ENCODE measurements around the gene COBL. TPM values are rescaled to one million over a fixed set of nuclear protein-coding genes. Genes with fewer than 3 reads are reported as not detected.

Gene COBL
- total RNA-seq, 1 experiment from 2014 or later, result 63.6 TPM

DNA sequence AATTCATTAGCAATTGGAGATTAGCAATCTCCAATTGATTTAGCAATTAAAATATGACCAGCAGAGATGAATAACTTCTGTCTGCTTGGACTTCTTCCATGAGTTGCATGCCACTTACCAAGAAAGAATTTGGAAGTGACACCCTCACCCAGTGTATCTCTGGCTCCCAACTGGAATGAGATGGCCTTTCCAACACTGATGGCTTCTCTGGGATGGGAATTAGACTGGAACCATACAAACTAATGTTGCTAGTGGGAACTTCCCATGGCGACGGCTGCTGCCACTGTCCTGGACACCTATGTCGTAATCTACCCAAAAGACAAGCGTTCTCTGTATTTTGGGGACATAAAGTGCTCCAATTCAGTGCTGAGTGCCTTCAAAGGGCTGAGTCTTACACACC is 192.3 kb downstream of the COBL start:
- Mint-ChIP-seq H3K27ac (ENCODE audit: unreplicated experiment) (no peak overlapping the region), H3K27me3 (ENCODE audit: insufficient read depth, unreplicated experiment) (no peaks in the 10 kb centered on the region), H3K36me3 (ENCODE audit: insufficient read depth, unreplicated experiment) (peaks cover 27% of the 10 kb centered on the region), H3K4me3 (ENCODE audit: unreplicated experiment) (no peak overlapping the region), H3K4me1 (ENCODE audit: low read depth, unreplicated experiment) (no peaks in the 10 kb centered on the region), H3K9me3 (ENCODE audit: unreplicated experiment) (no peaks in the 10 kb centered on the region)
- H3K9me3 ChIP-seq, result no peaks in the 10 kb centered on the region
- DNase-seq, result no peak
- ChIA-PET CTCF (no interaction called here), POLR2A (no interaction called here)
- H3K36me3 ChIP-seq (ENCODE audit: control insufficient read depth, insufficient read depth, low read length), result peaks cover 2% of the 10 kb centered on the region
- TF ChIP-seq, protein P1, sequence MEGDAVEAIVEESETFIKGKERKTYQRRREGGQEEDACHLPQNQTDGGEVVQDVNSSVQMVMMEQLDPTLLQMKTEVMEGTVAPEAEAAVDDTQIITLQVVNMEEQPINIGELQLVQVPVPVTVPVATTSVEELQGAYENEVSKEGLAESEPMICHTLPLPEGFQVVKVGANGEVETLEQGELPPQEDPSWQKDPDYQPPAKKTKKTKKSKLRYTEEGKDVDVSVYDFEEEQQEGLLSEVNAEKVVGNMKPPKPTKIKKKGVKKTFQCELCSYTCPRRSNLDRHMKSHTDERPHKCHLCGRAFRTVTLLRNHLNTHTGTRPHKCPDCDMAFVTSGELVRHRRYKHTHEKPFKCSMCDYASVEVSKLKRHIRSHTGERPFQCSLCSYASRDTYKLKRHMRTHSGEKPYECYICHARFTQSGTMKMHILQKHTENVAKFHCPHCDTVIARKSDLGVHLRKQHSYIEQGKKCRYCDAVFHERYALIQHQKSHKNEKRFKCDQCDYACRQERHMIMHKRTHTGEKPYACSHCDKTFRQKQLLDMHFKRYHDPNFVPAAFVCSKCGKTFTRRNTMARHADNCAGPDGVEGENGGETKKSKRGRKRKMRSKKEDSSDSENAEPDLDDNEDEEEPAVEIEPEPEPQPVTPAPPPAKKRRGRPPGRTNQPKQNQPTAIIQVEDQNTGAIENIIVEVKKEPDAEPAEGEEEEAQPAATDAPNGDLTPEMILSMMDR (IDR thresholded peaks at IDR 0.05; ENCODE audit: insufficient read depth in 1 of 2, low read depth in 1 of 2, low read length in 1 of 2, severe bottlenecking in 1 of 2, unreplicated experiment in 1 of 2), result no peak
- intact Hi-C loops (cut with micrococcal nuclease; ENCODE audit: unreplicated experiment), result no loop called here
- no TSS peak for BruUV-seq (replicated peaks)
- H3K4me1 ChIP-seq, result no peaks in the 10 kb centered on the region
- no peak overlapping the region for H3K4me3 ChIP-seq (ENCODE audit: low read depth, low read length)
- H3K27me3 ChIP-seq (replicated peaks; ENCODE audit: control insufficient read depth, insufficient read depth, low read length), result no peaks in the 10 kb centered on the region

GRCh38 chr7:51123322-51124019 is 193.1 kb downstream of the COBL start:
- no peaks in the 10 kb centered on the region for H3K27me3 Mint-ChIP-seq (ENCODE audit: insufficient read depth, unreplicated experiment)
- DNase-seq, result no peak
- Histone ChIP-seq H3K36me3 (ENCODE audit: control insufficient read depth, insufficient read depth, low read length) (no peaks in the 10 kb centered on the region), H3K4me3 (ENCODE audit: low read depth, low read length) (no peak overlapping the region), H3K4me1 (no peaks in the 10 kb centered on the region), H3K27me3 (replicated peaks; ENCODE audit: control insufficient read depth, insufficient read depth, low read length) (no peaks in the 10 kb centered on the region), H3K9me3 (no peaks in the 10 kb centered on the region)
- ChIA-PET POLR2A (no interaction called here), CTCF (no interaction called here)
- no peak overlapping the region for H3K27ac Mint-ChIP-seq (ENCODE audit: unreplicated experiment)
- intact Hi-C loops (cut with micrococcal nuclease; ENCODE audit: unreplicated experiment), result no loop called here
- TF ChIP-seq, protein P1 (IDR thresholded peaks at IDR 0.05; ENCODE audit: insufficient read depth in 1 of 2, low read depth in 1 of 2, low read length in 1 of 2, severe bottlenecking in 1 of 2, unreplicated experiment in 1 of 2), result no peak
- H3K4me1 Mint-ChIP-seq (ENCODE audit: low read depth, unreplicated experiment), result no peaks in the 10 kb centered on the region
- H3K4me3 Mint-ChIP-seq (ENCODE audit: unreplicated experiment), result no peak overlapping the region
- H3K36me3 Mint-ChIP-seq (ENCODE audit: insufficient read depth, unreplicated experiment), result peaks cover 25% of the 10 kb centered on the region
- H3K9me3 Mint-ChIP-seq (ENCODE audit: unreplicated experiment), result no peaks in the 10 kb centered on the region
- no TSS peak for BruUV-seq (replicated peaks)

DNA sequence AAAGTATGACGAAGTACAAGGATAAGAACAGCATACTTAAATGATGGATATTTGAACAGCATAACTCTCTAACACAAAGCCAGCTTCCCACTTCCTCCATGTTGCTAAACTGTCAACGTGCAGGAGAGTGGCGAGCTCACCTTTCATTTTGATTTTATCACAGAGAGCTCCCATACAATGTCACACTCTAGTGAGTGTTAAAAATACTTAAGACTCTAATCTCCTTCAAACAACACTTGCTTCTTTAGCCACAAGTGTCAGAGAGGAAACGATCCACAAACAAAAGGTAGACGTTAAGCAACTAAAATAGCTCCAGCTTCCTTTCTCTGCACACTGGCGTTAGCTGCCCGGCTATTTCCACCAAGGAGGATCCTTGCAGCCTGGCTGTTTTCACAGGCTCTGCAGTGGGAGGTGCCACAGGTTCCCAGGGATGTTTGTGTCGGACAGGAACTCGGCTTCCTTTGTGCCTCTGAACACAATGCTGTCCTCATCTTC is 194.6 kb downstream of the COBL start:
- no TSS peak for BruUV-seq (replicated peaks)
- no peaks in the 10 kb centered on the region for H3K4me1 Mint-ChIP-seq (ENCODE audit: low read depth, unreplicated experiment)
- peaks cover 20% of the 10 kb centered on the region for H3K36me3 Mint-ChIP-seq (ENCODE audit: insufficient read depth, unreplicated experiment)
- no peak overlapping the region for H3K27ac Mint-ChIP-seq (ENCODE audit: unreplicated experiment)
- no peak overlapping the region for H3K4me3 ChIP-seq (ENCODE audit: low read depth, low read length)
- no peaks in the 10 kb centered on the region for H3K27me3 Mint-ChIP-seq (ENCODE audit: insufficient read depth, unreplicated experiment)
- intact Hi-C loops (cut with micrococcal nuclease; ENCODE audit: unreplicated experiment), result no loop called here
- no peaks in the 10 kb centered on the region for H3K36me3 ChIP-seq (ENCODE audit: control insufficient read depth, insufficient read depth, low read length)
- no peaks in the 10 kb centered on the region for H3K9me3 Mint-ChIP-seq (ENCODE audit: unreplicated experiment)
- H3K27me3 ChIP-seq (replicated peaks; ENCODE audit: control insufficient read depth, insufficient read depth, low read length), result no peaks in the 10 kb centered on the region
- TF ChIP-seq, protein P1 (IDR thresholded peaks at IDR 0.05; ENCODE audit: insufficient read depth in 1 of 2, low read depth in 1 of 2, low read length in 1 of 2, severe bottlenecking in 1 of 2, unreplicated experiment in 1 of 2), result no peak
- no peak overlapping the region for H3K4me3 Mint-ChIP-seq (ENCODE audit: unreplicated experiment)
- no peaks in the 10 kb centered on the region for H3K9me3 ChIP-seq
- ChIA-PET CTCF (interaction anchor here (0.6 to 0.7 kb wide), 2 partner anchors 38 to 41 kb away, joined by 3 read pairs; no protein-coding TSS in a partner anchor), POLR2A (no interaction called here)
- no peaks in the 10 kb centered on the region for H3K4me1 ChIP-seq
- no peak for DNase-seq

Measured in Caco-2 (cell line).